NCI-H2107 treated with DMSO at 0.1 percent for 48 hours (cell line): ENCODE data around the gene SLC4A8.

Source experiments
- DNase-seq: peaks from one replicate; lab custom pipeline; 2025; ENCODE audit not compliant: unreplicated experiment; lab: John Stamatoyannopoulos, UW

SLC4A8 gene

DNA sequence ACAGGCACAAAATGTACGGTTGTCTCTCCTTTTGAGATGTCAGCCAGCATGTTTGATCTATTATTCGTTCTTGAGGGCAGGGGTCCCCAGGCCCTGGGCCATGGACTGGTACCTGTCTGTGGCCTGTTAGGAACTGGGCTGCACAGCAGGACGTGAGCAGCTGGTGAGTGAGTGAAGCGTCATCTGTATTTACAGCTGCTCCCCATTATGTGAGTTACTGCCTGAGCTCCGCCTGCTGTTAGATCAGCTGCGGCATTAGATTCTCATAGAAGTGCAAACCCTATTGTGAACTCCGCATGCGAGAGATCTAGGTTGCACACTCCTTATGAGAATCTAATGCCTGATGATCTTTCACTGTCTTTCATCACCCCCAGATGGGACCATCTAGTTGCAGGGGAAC is 125.0 kb downstream of the SLC4A8 start:
- DNase-seq, result peak; percentile 67
